HepG2 (cell line): ENCODE results near the gene DYNC1LI1. TPM values are rescaled to one million over a fixed set of nuclear protein-coding genes. Genes with fewer than 3 reads are reported as not detected.

Experiments used
- ATAC-seq: fragments of 200-7000 bp; cut with Tn5 transposase; 3 replicates; pipeline ENCODE4 v1.9.1; 2020; ENCODE audit warnings: mild to moderate bottlenecking, moderate library complexity
- BruUV-seq: library from RNA; stranded (reverse); fragments of 400-500 nt; replicated peaks from 2 replicates; lab custom pipeline; 2021; lab: Mats Ljungman, UMichigan
- CTCF ChIA-PET: fragments of 300-600 bp; formaldehyde crosslinking; extraction: SDS; loops from one replicate; lab custom pipeline; 2021; ENCODE audit warnings: low total read pairs, inconsistent platforms, low intra/inter-chr PET ratio; lab: Yijun Ruan, JAX
- POLR2A ChIA-PET: fragments of 350-600 bp; sonication (Branson Sonifier 250); formaldehyde crosslinking; loops from one replicate; lab custom pipeline; 2020; ENCODE audit warnings: antibody characterized with exemption, inconsistent platforms; lab: Yijun Ruan, JAX
- DNase-seq: peaks from one replicate; pipeline ENCODE4 v3.0.0-alpha.2; 2015; ENCODE audit warnings: low spot score
- FAIRE-seq: peaks from 3 replicates; lab custom pipeline; 2011; peaks lifted over from hg19 to GRCh38; lab: Jason Lieb, UNC
- H2AFZ ChIP-seq: one replicate; pipeline ENCODE4 v1.6.1; 2011; ENCODE audit warnings: low read length, inconsistent platforms
- H3K27ac ChIP-seq: fragments of 300-600 bp; 3 replicates; pipeline ENCODE4 v1.8.0; 2011; ENCODE audit warnings: mixed run types, mild to moderate bottlenecking, mixed read lengths, low read length, inconsistent platforms; ENCODE audit not compliant: insufficient read depth; ENCODE audit errors: extremely low read length
- H3K27me3 ChIP-seq, 2 experiments: fragments of 200-600 bp in 1 of 2; 2 replicates in 1 of 2; 3 replicates in 1 of 2; pipeline versions ENCODE4 v1.6.0 to v1.8.0; 2011; ENCODE audit warnings: low read length in 2 of 2, mild to moderate bottlenecking in 2 of 2, moderate library complexity in 2 of 2, inconsistent platforms in 1 of 2; ENCODE audit not compliant: insufficient read depth in 2 of 2, control insufficient read depth in 1 of 2
- H3K36me3 ChIP-seq, 2 experiments: fragments of 200-600 bp in 1 of 2; replicated peaks in 1 of 2; 2 replicates in 1 of 2; 3 replicates in 1 of 2; pipeline versions ENCODE4 v1.5.1 to v1.8.0; 2011; ENCODE audit warnings: low read length in 2 of 2, inconsistent platforms in 1 of 2; ENCODE audit not compliant: insufficient read depth in 2 of 2, control insufficient read depth in 1 of 2
- H3K4me1 ChIP-seq: 2 replicates; pipeline ENCODE4 v1.5.1; 2012; ENCODE audit warnings: low read length, inconsistent platforms; ENCODE audit not compliant: insufficient read depth
- H3K4me2 ChIP-seq: 2 replicates; pipeline ENCODE4 v1.6.0; 2011; ENCODE audit warnings: low read depth, low read length, inconsistent platforms
- H3K4me3 ChIP-seq, 3 experiments: fragments of 200-600 bp in 1 of 3; sonication (generic), shearing (Covaris generic) in 1 of 3; replicated peaks in 1 of 3; 2 replicates each; pipeline ENCODE4 v1.5.1; 2011 to 2016; ENCODE audit warnings: low read length in 3 of 3, inconsistent platforms in 2 of 3, low read depth in 2 of 3, mild to moderate bottlenecking in 2 of 3, control low read depth in 1 of 3, mixed read lengths in 1 of 3; ENCODE audit not compliant: insufficient read depth in 1 of 3
- H3K79me2 ChIP-seq: one replicate; pipeline ENCODE4 v1.6.1; 2011; ENCODE audit warnings: low read length, inconsistent platforms; ENCODE audit not compliant: insufficient read depth
- H3K9ac ChIP-seq: 2 replicates; pipeline ENCODE4 v1.6.0; 2011; ENCODE audit warnings: mild to moderate bottlenecking, low read depth, low read length, inconsistent platforms; ENCODE audit not compliant: insufficient read depth
- H3K9me3 ChIP-seq: 2 replicates; pipeline ENCODE4 v1.5.1; 2012; ENCODE audit warnings: mild to moderate bottlenecking, low read length
- H4K20me1 ChIP-seq: 2 replicates; pipeline ENCODE4 v1.6.0; 2011; ENCODE audit warnings: inconsistent platforms, mild to moderate bottlenecking, low read length, moderate library complexity; ENCODE audit not compliant: insufficient read depth
- ARHGAP35 ChIP-seq: sonication (generic); formaldehyde crosslinking; IDR thresholded peaks from 2 replicates; pipeline ENCODE4 v1.9.0; 2022; ENCODE audit warnings: mild to moderate bottlenecking, inconsistent platforms, moderate library complexity, missing genetic modification reagents, borderline replicate concordance
- MEIS1 ChIP-seq: sonication (generic); formaldehyde crosslinking; IDR thresholded peaks from 2 replicates; pipeline ENCODE4 v1.9.0; 2021; ENCODE audit warnings: mild to moderate bottlenecking, missing genetic modification reagents, moderate library complexity, borderline replicate concordance
- NFRKB ChIP-seq: fragments of 450-650 bp; IDR thresholded peaks from 2 replicates; pipeline ENCODE4 v1.6.1; 2017
- PITX1 ChIP-seq: sonication (generic); formaldehyde crosslinking; IDR thresholded peaks from 2 replicates; pipeline ENCODE4 v1.5.1; 2020; ENCODE audit warnings: mild to moderate bottlenecking, missing genetic modification reagents
- PPARG ChIP-seq: conservative IDR thresholded peaks from 2 replicates; pipeline ENCODE4 v1.6.1; 2016; ENCODE audit warnings: missing biosample characterization, missing genetic modification reagents
- SRSF9 ChIP-seq: fragments of 200-400 bp; formaldehyde crosslinking; IDR thresholded peaks from 2 replicates; pipeline ENCODE4 v1.6.1; 2018; ENCODE audit warnings: borderline replicate concordance, mild to moderate bottlenecking, low read depth, low read length; ENCODE audit not compliant: insufficient read depth, poor library complexity, severe bottlenecking
- SSRP1 ChIP-seq: IDR thresholded peaks from 2 replicates; pipeline ENCODE4 v1.6.1; 2016; ENCODE audit warnings: control low read depth
- WIZ ChIP-seq: sonication (generic); formaldehyde crosslinking; IDR thresholded peaks from 2 replicates; pipeline ENCODE4 v1.5.1; 2020; ENCODE audit warnings: mild to moderate bottlenecking, missing genetic modification reagents
- YEATS4 ChIP-seq: sonication (generic); formaldehyde crosslinking; IDR thresholded peaks from 2 replicates; pipeline ENCODE4 v1.4.0; 2020; ENCODE audit warnings: missing genetic modification reagents, borderline replicate concordance
- ZNF414 ChIP-seq: sonication (generic); formaldehyde crosslinking; IDR thresholded peaks from 2 replicates; pipeline ENCODE4 v1.5.0; 2020; ENCODE audit warnings: missing genetic modification reagents
- ZNF569 ChIP-seq: sonication (generic); formaldehyde crosslinking; IDR thresholded peaks from 2 replicates; pipeline ENCODE4 v1.5.0; 2020; ENCODE audit warnings: mild to moderate bottlenecking, missing genetic modification reagents, moderate library complexity, borderline replicate concordance
- ZNF878 ChIP-seq: sonication (generic); formaldehyde crosslinking; IDR thresholded peaks from 2 replicates; pipeline ENCODE4 v1.8.1; 2023; ENCODE audit warnings: mild to moderate bottlenecking, missing genetic modification reagents, moderate library complexity
- WGBS: methylation state at CpG from one replicate; pipeline ENCODE4 v1.1.6; 2017; ENCODE audit warnings: low lambda C conversion rate; 5-methylcytosine and 5-hydroxymethylcytosine counted together
- in situ Hi-C: cut with HindIII; loops from 2 replicates; pipeline ENCODE4 v1.10.0; 2017; ENCODE audit warnings: low pct_unique_long_range_greater_than_20kb; ENCODE audit not compliant: extremely low pct_ligation_motif_present
- intact Hi-C: fragments of 100-400 bp; cut with micrococcal nuclease; formaldehyde crosslinking; loops from one replicate; pipeline ENCODE4 v1.10.0; 2022; ENCODE audit not compliant: unreplicated experiment
- polyA plus RNA-seq, 8 experiments: library from polyadenylated mRNA; depleted of rRNA in 3 of 8; stranded (reverse) in 7 of 8; unstranded in 1 of 8; fragments of >200 nt; fragmentation: Illumina TruSeq in 4 of 8; extraction: Trizol in 4 of 8; gene quantifications; 2 replicates each; pipeline versions ENCODE4 v1.2.1 to v1.2.3, GENCODE V29; 2011 to 2016; ENCODE audit warnings: low read depth in 4 of 8, missing spikeins in 1 of 8, mixed read lengths in 1 of 8; ENCODE audit not compliant: insufficient read depth in 1 of 8
- total RNA-seq, 5 experiments: library from RNA; depleted of rRNA; stranded (reverse); fragments of >200 nt; fragmentation: Illumina TruSeq; extraction: Trizol; gene quantifications; 2 replicates each; pipeline ENCODE4 v1.2.3, GENCODE V29; 2016; ENCODE audit warnings: low read depth in 1 of 5
- TF ChIP-seq, protein P1 (sequence below): sonication (generic); formaldehyde crosslinking; IDR thresholded peaks from 2 replicates; pipeline ENCODE4 v1.5.1; 2020; ENCODE audit warnings: mild to moderate bottlenecking, missing genetic modification reagents, borderline replicate concordance

Gene DYNC1LI1
- total and polyA plus RNA-seq, 2 of the 13 experiments (the other 11 are each of a cell fraction or from before 2014, with no cell fraction given): 13.4 to 37.1 TPM

GRCh38 chr3:32613183-32613582 lies 42.5 kb upstream of the DYNC1LI1 start:
- Histone ChIP-seq H3K27me3 (peaks cover 0 to 5% of the 10 kb centered on the region in 2 experiments; a peak in 2 of 5 replicates), H3K36me3 (no peaks in the 10 kb centered on the region), H3K4me2 (no peak overlapping the region), H3K79me2 (no peaks in the 10 kb centered on the region), H2AFZ (no peak overlapping the region), H3K4me3 (no peak overlapping the region)
- ATAC-seq (no peak), DNase-seq (no peak)
- 71% methylated on average over 4 of the region's 4 CpGs for WGBS
- TF ChIP-seq, protein P1, sequence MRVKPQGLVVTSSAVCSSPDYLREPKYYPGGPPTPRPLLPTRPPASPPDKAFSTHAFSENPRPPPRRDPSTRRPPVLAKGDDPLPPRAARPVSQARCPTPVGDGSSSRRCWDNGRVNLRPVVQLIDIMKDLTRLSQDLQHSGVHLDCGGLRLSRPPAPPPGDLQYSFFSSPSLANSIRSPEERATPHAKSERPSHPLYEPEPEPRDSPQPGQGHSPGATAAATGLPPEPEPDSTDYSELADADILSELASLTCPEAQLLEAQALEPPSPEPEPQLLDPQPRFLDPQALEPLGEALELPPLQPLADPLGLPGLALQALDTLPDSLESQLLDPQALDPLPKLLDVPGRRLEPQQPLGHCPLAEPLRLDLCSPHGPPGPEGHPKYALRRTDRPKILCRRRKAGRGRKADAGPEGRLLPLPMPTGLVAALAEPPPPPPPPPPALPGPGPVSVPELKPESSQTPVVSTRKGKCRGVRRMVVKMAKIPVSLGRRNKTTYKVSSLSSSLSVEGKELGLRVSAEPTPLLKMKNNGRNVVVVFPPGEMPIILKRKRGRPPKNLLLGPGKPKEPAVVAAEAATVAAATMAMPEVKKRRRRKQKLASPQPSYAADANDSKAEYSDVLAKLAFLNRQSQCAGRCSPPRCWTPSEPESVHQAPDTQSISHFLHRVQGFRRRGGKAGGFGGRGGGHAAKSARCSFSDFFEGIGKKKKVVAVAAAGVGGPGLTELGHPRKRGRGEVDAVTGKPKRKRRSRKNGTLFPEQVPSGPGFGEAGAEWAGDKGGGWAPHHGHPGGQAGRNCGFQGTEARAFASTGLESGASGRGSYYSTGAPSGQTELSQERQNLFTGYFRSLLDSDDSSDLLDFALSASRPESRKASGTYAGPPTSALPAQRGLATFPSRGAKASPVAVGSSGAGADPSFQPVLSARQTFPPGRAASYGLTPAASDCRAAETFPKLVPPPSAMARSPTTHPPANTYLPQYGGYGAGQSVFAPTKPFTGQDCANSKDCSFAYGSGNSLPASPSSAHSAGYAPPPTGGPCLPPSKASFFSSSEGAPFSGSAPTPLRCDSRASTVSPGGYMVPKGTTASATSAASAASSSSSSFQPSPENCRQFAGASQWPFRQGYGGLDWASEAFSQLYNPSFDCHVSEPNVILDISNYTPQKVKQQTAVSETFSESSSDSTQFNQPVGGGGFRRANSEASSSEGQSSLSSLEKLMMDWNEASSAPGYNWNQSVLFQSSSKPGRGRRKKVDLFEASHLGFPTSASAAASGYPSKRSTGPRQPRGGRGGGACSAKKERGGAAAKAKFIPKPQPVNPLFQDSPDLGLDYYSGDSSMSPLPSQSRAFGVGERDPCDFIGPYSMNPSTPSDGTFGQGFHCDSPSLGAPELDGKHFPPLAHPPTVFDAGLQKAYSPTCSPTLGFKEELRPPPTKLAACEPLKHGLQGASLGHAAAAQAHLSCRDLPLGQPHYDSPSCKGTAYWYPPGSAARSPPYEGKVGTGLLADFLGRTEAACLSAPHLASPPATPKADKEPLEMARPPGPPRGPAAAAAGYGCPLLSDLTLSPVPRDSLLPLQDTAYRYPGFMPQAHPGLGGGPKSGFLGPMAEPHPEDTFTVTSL: no peak
- TF ChIP-seq PITX1 (no peak), PPARG (CRISPR knock-in tag) (no peak), ZNF414 (no peak), NFRKB (no peak), WIZ (no peak), SRSF9 (no peak), ZNF569 (CRISPR knock-in tag) (no peak), SSRP1 (CRISPR knock-in tag) (no peak), ZNF878 (CRISPR knock-in tag) (no peak), YEATS4 (CRISPR knock-in tag) (no peak), MEIS1 (CRISPR knock-in tag) (no peak), ARHGAP35 (no peak)
- TF ChIP-seq, all 625 proteins: peak for 0
- in situ Hi-C loops (no loop called here), intact Hi-C loops (no loop called here)
- Histone ChIP-seq H4K20me1 (no peaks in the 10 kb centered on the region), H3K9ac (no peak overlapping the region), H3K4me1 (no peaks in the 10 kb centered on the region), H3K9me3 (no peaks in the 10 kb centered on the region), H3K27ac (no peak overlapping the region)
- ChIA-PET CTCF (no interaction called here), POLR2A (no interaction called here)
- BruUV-seq: no TSS peak
- FAIRE-seq: no peak
